GM12872 (cell line): ENCODE results near the gene EVX2.

Experiments used
- TF ChIP-seq, protein P1 (sequence below): IDR thresholded peaks from 3 replicates; pipeline ENCODE4 v1.5.1; 2011; ENCODE audit warnings: low read depth, mild to moderate bottlenecking, low read length, moderate library complexity; ENCODE audit not compliant: insufficient read depth

The EVX2 gene

DNA sequence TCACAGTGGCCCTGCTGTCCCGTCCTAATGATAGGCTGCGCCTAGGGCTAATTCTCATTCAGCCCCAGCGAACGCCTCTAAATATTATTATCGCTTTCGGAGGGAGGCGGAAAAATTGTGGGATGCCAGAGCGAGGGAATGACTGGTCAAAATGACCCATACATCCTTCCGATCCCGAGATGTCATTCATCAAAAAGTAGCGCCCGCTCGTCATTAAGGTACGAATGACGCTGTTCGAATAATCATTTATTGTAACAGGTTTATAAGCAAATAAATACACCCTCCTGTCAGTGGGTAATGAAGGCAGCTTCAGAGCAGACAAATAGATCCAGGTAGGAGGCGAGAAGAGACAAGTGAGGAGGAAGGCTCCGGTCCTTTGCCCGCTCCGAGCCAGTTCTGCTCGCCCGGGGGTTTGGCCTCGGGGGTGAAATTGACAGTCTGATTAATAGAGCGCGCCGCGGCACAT is at the start of gene EVX2:
EVX2 (minus strand) TSS at position 167 of the 466 bp plus-strand sequence. CDS start 186 bp downstream, outside the sequence.
- TF ChIP-seq, protein P1, sequence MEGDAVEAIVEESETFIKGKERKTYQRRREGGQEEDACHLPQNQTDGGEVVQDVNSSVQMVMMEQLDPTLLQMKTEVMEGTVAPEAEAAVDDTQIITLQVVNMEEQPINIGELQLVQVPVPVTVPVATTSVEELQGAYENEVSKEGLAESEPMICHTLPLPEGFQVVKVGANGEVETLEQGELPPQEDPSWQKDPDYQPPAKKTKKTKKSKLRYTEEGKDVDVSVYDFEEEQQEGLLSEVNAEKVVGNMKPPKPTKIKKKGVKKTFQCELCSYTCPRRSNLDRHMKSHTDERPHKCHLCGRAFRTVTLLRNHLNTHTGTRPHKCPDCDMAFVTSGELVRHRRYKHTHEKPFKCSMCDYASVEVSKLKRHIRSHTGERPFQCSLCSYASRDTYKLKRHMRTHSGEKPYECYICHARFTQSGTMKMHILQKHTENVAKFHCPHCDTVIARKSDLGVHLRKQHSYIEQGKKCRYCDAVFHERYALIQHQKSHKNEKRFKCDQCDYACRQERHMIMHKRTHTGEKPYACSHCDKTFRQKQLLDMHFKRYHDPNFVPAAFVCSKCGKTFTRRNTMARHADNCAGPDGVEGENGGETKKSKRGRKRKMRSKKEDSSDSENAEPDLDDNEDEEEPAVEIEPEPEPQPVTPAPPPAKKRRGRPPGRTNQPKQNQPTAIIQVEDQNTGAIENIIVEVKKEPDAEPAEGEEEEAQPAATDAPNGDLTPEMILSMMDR = no peak

DNA sequence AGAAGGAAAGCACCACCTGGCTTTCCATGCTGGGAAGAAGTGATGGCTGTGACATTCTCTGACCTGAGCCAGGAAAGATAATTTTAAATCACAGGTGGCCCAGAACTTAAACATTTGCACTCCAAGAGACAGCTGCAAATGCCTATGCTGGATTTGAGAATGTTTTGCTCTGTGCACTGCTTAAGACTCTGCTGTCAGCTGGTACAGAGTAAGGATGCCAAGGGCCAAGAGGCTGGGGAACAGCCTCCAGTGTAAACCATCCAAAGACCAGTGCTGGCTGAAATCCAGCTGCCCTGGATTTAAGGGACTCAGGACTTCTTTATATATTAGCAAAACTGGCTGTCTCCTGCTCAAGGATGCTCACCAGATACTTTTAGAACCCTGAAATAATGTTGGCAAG is 49.6 kb upstream of the EVX2 start:
- TF ChIP-seq, protein P1 = no peak

DNA sequence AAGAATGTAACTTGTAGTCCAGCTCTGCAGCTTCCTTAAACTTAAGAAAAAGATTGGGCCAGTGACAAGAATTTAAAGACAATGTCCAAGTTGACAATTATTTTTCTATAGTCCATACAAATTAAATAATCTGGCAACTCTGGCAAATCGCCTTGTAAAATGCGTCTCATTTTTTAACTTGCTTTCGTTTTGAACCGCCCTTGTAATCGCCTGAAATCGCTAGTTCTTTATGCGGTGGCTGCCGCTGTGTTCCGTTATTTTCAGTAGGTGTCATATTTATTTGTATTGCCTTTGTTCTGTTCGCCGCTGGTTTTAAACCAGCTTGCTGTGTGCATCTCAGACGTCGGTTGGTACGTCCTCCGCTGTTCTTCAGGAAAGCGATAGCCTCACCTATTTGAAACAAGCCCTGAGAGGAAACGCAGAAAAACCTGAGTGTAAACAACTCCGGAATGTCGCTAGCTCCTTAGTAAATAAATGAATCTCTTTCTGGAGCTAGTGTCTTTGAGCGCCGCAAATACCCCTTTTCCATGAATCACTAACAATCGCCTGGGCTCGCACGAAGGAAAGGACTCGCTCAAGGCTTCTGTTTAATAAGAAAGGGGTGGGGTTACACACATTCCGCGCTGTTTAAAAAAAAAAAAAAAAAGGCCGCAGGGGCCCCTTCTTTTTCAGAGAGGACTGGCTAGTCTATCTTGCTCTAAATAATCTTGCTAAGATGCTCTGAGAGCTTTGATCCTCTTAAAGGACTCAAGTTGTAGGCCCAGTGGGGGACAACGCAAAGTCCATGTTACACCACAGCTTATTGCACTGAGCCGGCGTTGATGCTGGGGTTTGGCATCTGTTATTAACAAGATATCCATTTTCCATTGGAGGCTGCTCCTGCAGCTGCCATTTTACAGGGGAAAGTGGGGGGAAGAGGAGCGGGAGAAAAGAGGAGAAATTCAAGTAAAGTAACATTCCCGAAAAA is 48.7 kb upstream of the EVX2 start:
- TF ChIP-seq, protein P1 = no peak

DNA sequence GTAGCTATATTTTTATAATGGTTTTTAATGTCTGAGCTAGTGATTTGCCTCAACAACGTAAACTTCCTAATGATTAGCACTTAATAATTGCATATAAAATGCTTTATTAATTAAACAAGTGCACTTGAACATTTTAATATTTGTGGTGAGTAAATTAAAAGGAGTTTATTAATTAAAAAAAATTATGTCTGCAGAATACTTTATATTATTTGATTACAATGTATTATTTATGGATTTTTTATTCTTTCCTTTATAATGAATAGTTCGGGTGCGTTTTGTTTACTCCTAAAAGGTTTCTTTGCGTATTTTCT is 48.0 kb upstream of the EVX2 start:
- TF ChIP-seq, protein P1 = no peak

DNA sequence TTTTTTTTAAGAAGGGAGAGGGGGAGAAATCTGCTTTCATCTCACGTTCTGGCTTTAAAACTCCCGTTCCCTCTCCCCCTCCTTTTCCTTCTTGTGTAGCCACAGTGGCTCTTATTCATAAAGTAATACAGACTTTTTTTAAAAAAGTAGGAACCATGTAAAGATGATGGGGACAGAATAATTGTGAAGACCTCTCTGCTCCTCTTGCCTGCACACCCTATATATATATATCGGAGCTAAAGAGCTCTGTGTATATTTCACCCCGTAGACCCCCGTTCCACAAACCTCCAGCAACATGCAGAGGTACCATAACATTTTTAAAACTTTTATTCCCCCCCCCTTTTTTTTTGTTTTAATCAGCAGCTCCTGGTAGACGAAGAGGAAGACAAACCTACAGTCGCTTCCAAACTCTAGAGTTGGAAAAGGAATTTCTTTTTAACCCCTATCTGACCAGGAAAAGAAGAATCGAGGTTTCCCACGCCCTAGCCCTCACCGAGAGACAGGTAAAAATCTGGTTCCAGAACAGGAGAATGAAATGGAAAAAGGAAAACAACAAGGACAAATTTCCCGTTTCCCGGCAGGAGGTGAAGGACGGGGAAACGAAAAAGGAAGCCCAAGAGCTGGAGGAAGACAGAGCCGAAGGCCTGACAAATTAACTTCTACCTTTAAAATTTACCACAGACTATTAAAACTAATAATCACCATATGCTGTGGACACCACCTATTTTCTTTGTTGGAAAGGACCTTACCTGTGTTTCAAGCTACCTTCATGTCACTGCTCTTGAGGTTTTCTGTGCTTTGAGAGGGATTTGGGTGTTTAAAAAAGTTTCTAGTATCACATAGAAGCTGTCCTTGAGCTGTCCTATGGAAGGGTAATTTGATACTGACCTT is 47.4 kb upstream of the EVX2 start:
- TF ChIP-seq, protein P1 = no peak

DNA sequence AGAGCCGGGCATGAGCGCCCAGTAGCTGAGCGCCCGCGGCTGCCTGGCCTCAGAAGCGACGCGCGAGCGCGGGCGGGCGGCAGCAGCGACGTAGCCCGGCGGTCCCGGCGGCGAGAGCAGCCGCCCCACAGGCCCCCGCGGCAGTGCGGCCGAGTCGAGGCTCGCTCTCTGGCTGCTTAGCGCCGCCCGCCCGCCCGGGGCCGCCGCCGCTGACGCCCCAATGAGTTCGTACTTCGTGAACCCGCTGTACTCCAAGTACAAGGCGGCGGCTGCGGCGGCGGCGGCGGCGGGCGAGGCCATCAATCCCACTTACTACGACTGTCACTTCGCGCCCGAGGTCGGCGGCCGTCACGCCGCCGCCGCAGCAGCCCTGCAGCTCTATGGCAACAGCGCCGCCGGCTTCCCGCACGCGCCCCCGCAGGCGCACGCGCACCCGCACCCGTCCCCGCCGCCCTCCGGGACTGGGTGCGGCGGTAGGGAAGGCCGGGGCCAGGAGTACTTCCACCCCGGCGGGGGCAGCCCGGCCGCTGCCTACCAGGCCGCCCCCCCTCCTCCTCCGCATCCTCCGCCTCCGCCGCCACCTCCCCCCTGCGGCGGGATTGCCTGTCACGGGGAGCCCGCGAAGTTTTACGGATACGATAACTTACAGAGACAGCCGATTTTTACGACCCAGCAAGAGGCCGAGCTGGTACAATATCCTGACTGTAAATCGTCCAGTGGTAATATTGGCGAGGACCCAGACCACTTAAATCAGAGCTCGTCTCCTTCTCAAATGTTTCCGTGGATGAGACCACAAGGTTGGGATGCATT is 46.6 kb upstream of the EVX2 start:
- TF ChIP-seq, protein P1 = no peak
